KMS-11 (cell line): Measurements from ENCODE around the gene SRXN1.

ENCODE experiments used
- H2AFZ ChIP-seq: fragments of 200-600 bp; sonication (generic); 2 replicates; pipeline ENCODE4 v1.6.1; 2016; ENCODE audit warnings: antibody characterized with exemption, mixed run types, low read depth
- H3K27ac ChIP-seq: fragments of 200-600 bp; sonication (generic); 2 replicates; pipeline ENCODE4 v1.6.1; 2016; ENCODE audit warnings: mild to moderate bottlenecking, mixed run types
- H3K27me3 ChIP-seq: fragments of 200-600 bp; sonication (generic); 2 replicates; pipeline ENCODE4 v1.6.1; 2017; ENCODE audit warnings: mild to moderate bottlenecking, low read depth, mixed run types, moderate library complexity; ENCODE audit not compliant: insufficient read depth
- H3K36me3 ChIP-seq: fragments of 200-600 bp; sonication (generic); 2 replicates; pipeline ENCODE4 v1.6.1; 2017; ENCODE audit warnings: mild to moderate bottlenecking, mixed run types; ENCODE audit not compliant: insufficient read depth
- H3K4me1 ChIP-seq: fragments of 200-600 bp; sonication (generic); 2 replicates; pipeline ENCODE4 v1.6.1; 2016; ENCODE audit warnings: mild to moderate bottlenecking, low read depth, mixed run types; ENCODE audit not compliant: poor library complexity, severe bottlenecking
- H3K4me2 ChIP-seq: fragments of 200-600 bp; sonication (generic); 2 replicates; pipeline ENCODE4 v1.7.0; 2016; ENCODE audit warnings: mild to moderate bottlenecking, mixed run types
- H3K4me3 ChIP-seq: fragments of 200-600 bp; sonication (generic); IDR thresholded peaks from 2 replicates; pipeline ENCODE4 v1.6.1; 2017; ENCODE audit warnings: low read depth, low read length, mixed read lengths; ENCODE audit not compliant: insufficient read depth
- H3K79me2 ChIP-seq: fragments of 200-600 bp; sonication (generic); 2 replicates; pipeline ENCODE4 v1.6.1; 2016; ENCODE audit warnings: low read depth, mixed run types; ENCODE audit not compliant: insufficient read depth
- H3K9ac ChIP-seq: fragments of 200-600 bp; sonication (generic); 2 replicates; pipeline ENCODE4 v1.6.1; 2016; ENCODE audit warnings: mild to moderate bottlenecking, mixed run types
- H4K20me1 ChIP-seq: fragments of 200-600 bp; sonication (generic); 2 replicates; pipeline ENCODE4 v1.6.1; 2016; ENCODE audit warnings: mild to moderate bottlenecking, mixed run types; ENCODE audit not compliant: insufficient read depth
- TF ChIP-seq, protein P1 (sequence below): fragments of 200-600 bp; sonication (generic); conservative IDR thresholded peaks from 2 replicates; pipeline ENCODE4 v1.6.1; 2017; ENCODE audit warnings: low read depth, mild to moderate bottlenecking, antibody characterized with exemption, low read length, moderate library complexity, mixed read lengths

SRXN1 gene

DNA sequence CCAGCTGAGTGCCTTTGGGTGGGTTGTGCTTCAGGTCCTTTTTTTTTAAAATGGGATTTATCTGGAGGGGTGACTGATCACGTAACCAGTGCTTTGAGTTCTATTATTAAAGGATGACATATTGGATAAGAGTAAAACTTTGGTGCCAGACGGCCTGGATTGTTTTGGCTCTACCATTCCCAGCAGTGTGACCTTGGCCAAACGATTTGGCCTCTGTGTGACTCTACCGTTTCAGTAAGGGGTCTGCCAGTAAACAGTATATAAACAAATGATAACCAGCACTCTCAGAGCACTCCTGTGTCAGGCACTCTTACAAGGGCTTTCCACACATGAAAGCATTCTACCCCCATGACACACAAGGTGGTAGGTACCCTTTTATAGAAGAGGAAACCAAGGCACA, 13.9 kb upstream of the SRXN1 start:
- H3K4me3 ChIP-seq = no peak overlapping the region
- no peaks in the 10 kb centered on the region for H3K79me2 ChIP-seq
- no peaks in the 10 kb centered on the region for H4K20me1 ChIP-seq
- no peak overlapping the region for H3K4me2 ChIP-seq
- no peaks in the 10 kb centered on the region for H3K4me1 ChIP-seq
- H3K36me3 ChIP-seq = no peaks in the 10 kb centered on the region
- TF ChIP-seq, protein P1, sequence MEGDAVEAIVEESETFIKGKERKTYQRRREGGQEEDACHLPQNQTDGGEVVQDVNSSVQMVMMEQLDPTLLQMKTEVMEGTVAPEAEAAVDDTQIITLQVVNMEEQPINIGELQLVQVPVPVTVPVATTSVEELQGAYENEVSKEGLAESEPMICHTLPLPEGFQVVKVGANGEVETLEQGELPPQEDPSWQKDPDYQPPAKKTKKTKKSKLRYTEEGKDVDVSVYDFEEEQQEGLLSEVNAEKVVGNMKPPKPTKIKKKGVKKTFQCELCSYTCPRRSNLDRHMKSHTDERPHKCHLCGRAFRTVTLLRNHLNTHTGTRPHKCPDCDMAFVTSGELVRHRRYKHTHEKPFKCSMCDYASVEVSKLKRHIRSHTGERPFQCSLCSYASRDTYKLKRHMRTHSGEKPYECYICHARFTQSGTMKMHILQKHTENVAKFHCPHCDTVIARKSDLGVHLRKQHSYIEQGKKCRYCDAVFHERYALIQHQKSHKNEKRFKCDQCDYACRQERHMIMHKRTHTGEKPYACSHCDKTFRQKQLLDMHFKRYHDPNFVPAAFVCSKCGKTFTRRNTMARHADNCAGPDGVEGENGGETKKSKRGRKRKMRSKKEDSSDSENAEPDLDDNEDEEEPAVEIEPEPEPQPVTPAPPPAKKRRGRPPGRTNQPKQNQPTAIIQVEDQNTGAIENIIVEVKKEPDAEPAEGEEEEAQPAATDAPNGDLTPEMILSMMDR = no peak
- no peak overlapping the region for H2AFZ ChIP-seq
- 0 out of 2 replicates have a peak, but pooled peaks cover 2% of the 10 kb centered on the region for H3K27me3 ChIP-seq
- no peak overlapping the region for H3K27ac ChIP-seq
- H3K9ac ChIP-seq = no peak overlapping the region

DNA sequence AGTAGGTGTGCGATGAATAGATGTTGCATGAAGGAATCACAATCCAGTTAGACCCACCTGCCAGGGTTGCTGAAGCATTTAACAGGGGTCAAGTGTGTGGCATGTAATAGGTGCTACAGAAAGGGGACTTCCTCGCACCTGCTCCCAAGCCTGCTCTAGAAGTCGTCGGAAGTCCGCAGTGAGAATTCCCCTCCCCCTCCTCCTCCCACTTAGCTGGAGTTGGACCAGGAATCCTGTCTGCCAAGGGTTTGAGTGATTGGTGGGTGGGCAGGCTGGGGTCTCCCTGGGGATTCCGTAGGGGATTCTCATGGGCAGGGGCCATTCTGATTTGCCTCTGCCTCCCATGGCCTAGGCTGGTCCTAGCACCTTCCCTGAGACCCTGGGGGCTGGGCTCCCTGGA, 12.3 kb upstream of the SRXN1 start:
- TF ChIP-seq, protein P1 = no peak

DNA sequence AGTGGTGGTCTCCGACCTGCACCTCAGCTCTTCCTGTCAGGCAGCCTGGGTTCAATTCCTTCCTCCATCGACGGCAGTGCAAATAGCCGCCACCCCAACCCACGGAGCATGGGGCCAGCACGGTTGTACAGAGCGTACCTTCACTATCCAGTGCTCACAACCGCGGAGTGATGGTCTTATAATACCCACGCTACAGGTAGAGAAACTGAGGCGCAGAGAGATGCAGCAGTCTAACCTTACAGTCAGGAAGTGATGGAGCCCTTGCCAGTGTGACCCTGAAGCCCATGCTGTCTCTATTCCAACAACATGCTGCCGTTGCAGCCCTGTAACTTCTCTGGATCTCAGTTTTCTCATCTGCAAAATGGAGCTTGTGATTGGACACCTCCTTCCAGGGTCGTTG, 11.6 kb upstream of the SRXN1 start:
- Histone ChIP-seq H3K27me3 (no peaks in the 10 kb centered on the region), H2AFZ (no peak overlapping the region), H3K36me3 (no peaks in the 10 kb centered on the region), H3K4me2 (no peak overlapping the region), H3K4me1 (no peaks in the 10 kb centered on the region), H3K27ac (no peak overlapping the region), H4K20me1 (no peaks in the 10 kb centered on the region), H3K4me3 (no peak overlapping the region), H3K9ac (no peak overlapping the region), H3K79me2 (no peaks in the 10 kb centered on the region)
- TF ChIP-seq, protein P1 = no peak

More for the DNA sequence above, 12.3 kb upstream of the SRXN1 start:
- H3K9ac ChIP-seq = no peak overlapping the region
- no peak overlapping the region for H2AFZ ChIP-seq
- H3K4me1 ChIP-seq = no peaks in the 10 kb centered on the region
- no peak overlapping the region for H3K4me2 ChIP-seq
- H3K27me3 ChIP-seq = no peaks in the 10 kb centered on the region
- H3K36me3 ChIP-seq = no peaks in the 10 kb centered on the region
- H3K27ac ChIP-seq = no peak overlapping the region
- H3K4me3 ChIP-seq = no peak overlapping the region
- H3K79me2 ChIP-seq = no peaks in the 10 kb centered on the region
- no peaks in the 10 kb centered on the region for H4K20me1 ChIP-seq

DNA sequence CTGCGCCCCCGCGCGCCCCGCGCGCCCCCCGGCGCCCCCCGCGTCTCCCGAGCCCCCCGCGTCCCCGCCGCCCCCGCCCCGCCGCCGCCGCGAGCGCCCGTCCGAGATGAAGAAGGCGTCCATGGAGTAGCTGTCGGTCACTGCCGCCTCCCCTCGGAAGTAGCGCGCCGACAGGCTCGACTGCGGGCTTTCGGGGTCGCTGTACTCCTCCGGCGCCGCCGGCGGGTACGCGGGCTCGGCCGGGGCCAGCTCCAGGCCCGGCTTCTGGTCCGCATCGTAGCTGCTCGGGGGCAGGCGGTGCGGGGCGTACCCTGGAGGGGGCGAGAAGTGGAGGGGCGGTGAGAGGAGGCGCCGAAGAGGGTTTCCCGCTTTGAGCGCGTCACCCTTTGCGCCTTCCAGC, 11.2 kb upstream of the SRXN1 start:
- no peak overlapping the region for H3K4me2 ChIP-seq
- no peak overlapping the region for H3K4me3 ChIP-seq
- H2AFZ ChIP-seq = no peak overlapping the region
- no peak overlapping the region for H3K27ac ChIP-seq
- H3K27me3 ChIP-seq = no peaks in the 10 kb centered on the region
- H3K79me2 ChIP-seq = no peaks in the 10 kb centered on the region
- H3K4me1 ChIP-seq = no peaks in the 10 kb centered on the region
- H4K20me1 ChIP-seq = no peaks in the 10 kb centered on the region
- TF ChIP-seq, protein P1 = no peak
- no peak overlapping the region for H3K9ac ChIP-seq
- H3K36me3 ChIP-seq = no peaks in the 10 kb centered on the region
